HEK293T (cell line): ENCODE data around the gene LYL1.

ENCODE experiments used
- CTCF ChIA-PET: fragments of 350-600 bp; formaldehyde crosslinking; extraction: SDS; loops from one replicate; lab custom pipeline; 2021; ENCODE audit warnings: antibody characterized with exemption, inconsistent platforms; lab: Yijun Ruan, JAX
- POLR2A ChIA-PET: fragments of 350-600 bp; formaldehyde crosslinking; extraction: SDS; loops from one replicate; lab custom pipeline; 2020; ENCODE audit warnings: antibody characterized with exemption, inconsistent platforms; lab: Yijun Ruan, JAX
- DNase-seq: peaks from one replicate; pipeline ENCODE4 v3.0.0; 2012; ENCODE audit warnings: mixed read lengths; ENCODE audit errors: extremely low spot score
- ARNT ChIP-seq: fragments of 450-650 bp; IDR thresholded peaks from 2 replicates; pipeline ENCODE4 v1.6.1; 2017; ENCODE audit warnings: mild to moderate bottlenecking
- BHLHE40 ChIP-seq: fragments of 450-650 bp; IDR thresholded peaks from 2 replicates; pipeline ENCODE4 v1.6.1; 2016; ENCODE audit warnings: mild to moderate bottlenecking, moderate library complexity, borderline replicate concordance
- CTBP1 ChIP-seq: fragments of 450-650 bp; IDR thresholded peaks from 2 replicates; pipeline ENCODE4 v1.6.1; 2016; ENCODE audit warnings: borderline replicate concordance
- ELF4 ChIP-seq: fragments of 450-650 bp; IDR thresholded peaks from 2 replicates; pipeline ENCODE4 v1.6.1; 2017; ENCODE audit warnings: antibody characterized with exemption
- FOXA1 ChIP-seq: fragments of 450-650 bp; IDR thresholded peaks from 2 replicates; pipeline ENCODE4 v1.6.1; 2016; ENCODE audit warnings: mild to moderate bottlenecking
- FOXK2 ChIP-seq: fragments of 450-650 bp; IDR thresholded peaks from 2 replicates; pipeline ENCODE4 v1.6.1; 2016; ENCODE audit warnings: mild to moderate bottlenecking
- FOXM1 ChIP-seq: fragments of 450-650 bp; IDR thresholded peaks from 2 replicates; pipeline ENCODE4 v1.6.1; 2017; ENCODE audit warnings: mild to moderate bottlenecking, borderline replicate concordance
- HDGF ChIP-seq: fragments of 450-650 bp; IDR thresholded peaks from 2 replicates; pipeline ENCODE4 v1.6.1; 2017; ENCODE audit warnings: antibody characterized with exemption, borderline replicate concordance
- L3MBTL2 ChIP-seq: fragments of 450-650 bp; conservative IDR thresholded peaks from 2 replicates; pipeline ENCODE4 v1.6.1; 2016; ENCODE audit warnings: mild to moderate bottlenecking
- LEF1 ChIP-seq: fragments of 450-650 bp; IDR thresholded peaks from 2 replicates; pipeline ENCODE4 v1.6.1; 2017; ENCODE audit warnings: mild to moderate bottlenecking, borderline replicate concordance
- NFRKB ChIP-seq: fragments of 450-650 bp; IDR thresholded peaks from 2 replicates; pipeline ENCODE4 v1.6.1; 2016; ENCODE audit warnings: mild to moderate bottlenecking, moderate library complexity
- PKNOX1 ChIP-seq: fragments of 450-650 bp; IDR thresholded peaks from 2 replicates; pipeline ENCODE4 v1.6.1; 2016
- SP1 ChIP-seq: fragments of 450-650 bp; IDR thresholded peaks from 2 replicates; pipeline ENCODE4 v1.6.1; 2017
- SUZ12 ChIP-seq: fragments of 450-650 bp; IDR thresholded peaks from 2 replicates; pipeline ENCODE4 v1.6.1; 2016; ENCODE audit warnings: mild to moderate bottlenecking
- TARDBP ChIP-seq: fragments of 450-650 bp; IDR thresholded peaks from 2 replicates; pipeline ENCODE4 v1.6.1; 2016
- ZNF384 ChIP-seq: fragments of 450-650 bp; IDR thresholded peaks from 2 replicates; pipeline ENCODE4 v1.6.1; 2016

LYL1 gene

GRCh38 chr19:13092158-13092543 is 10.5 kb downstream of the LYL1 start:
- ChIA-PET POLR2A (interaction anchor here (1.0 kb wide), 1 partner anchor 107 kb away, joined by 3 read pairs; no protein-coding TSS in a partner anchor), CTCF (interaction anchor here (0.7 to 1.5 kb wide), 3 partner anchors 31 to 87 kb away, joined by 3 to 4 read pairs (median 3); no protein-coding TSS in a partner anchor)
- DNase-seq = no peak
- TF ChIP-seq SP1 (no peak), ZNF384 (no peak), PKNOX1 (no peak), LEF1 (no peak), BHLHE40 (no peak), FOXM1 (no peak), FOXK2 (no peak), SUZ12 (no peak), NFRKB (no peak)

- ChIA-PET POLR2A (interaction anchor here (1.0 kb wide), 1 partner anchor 106 kb away, joined by 3 read pairs; no protein-coding TSS in a partner anchor), CTCF (interaction anchor here (0.7 to 1.5 kb wide), 3 partner anchors 30 to 86 kb away, joined by 3 to 4 read pairs (median 3); no protein-coding TSS in a partner anchor)
- no peak for TF ChIP-seq FOXK2
- TF ChIP-seq SP1 = no peak
- TF ChIP-seq L3MBTL2 = no peak
- TF ChIP-seq PKNOX1 = no peak
- no peak for TF ChIP-seq FOXA1
- TF ChIP-seq ZNF384 = no peak
- TF ChIP-seq SUZ12 = no peak
- no peak for TF ChIP-seq ELF4
- no peak for TF ChIP-seq NFRKB
- no peak for TF ChIP-seq FOXM1
- no peak for TF ChIP-seq BHLHE40
- TF ChIP-seq CTBP1 = no peak
- no peak for TF ChIP-seq HDGF
- no peak for TF ChIP-seq LEF1
- TF ChIP-seq ARNT = no peak
- TF ChIP-seq TARDBP = no peak
- no peak for DNase-seq
These were observed 11.1 kb downstream of the LYL1 start for GRCh38 chr19:13091400-13092157.

DNA sequence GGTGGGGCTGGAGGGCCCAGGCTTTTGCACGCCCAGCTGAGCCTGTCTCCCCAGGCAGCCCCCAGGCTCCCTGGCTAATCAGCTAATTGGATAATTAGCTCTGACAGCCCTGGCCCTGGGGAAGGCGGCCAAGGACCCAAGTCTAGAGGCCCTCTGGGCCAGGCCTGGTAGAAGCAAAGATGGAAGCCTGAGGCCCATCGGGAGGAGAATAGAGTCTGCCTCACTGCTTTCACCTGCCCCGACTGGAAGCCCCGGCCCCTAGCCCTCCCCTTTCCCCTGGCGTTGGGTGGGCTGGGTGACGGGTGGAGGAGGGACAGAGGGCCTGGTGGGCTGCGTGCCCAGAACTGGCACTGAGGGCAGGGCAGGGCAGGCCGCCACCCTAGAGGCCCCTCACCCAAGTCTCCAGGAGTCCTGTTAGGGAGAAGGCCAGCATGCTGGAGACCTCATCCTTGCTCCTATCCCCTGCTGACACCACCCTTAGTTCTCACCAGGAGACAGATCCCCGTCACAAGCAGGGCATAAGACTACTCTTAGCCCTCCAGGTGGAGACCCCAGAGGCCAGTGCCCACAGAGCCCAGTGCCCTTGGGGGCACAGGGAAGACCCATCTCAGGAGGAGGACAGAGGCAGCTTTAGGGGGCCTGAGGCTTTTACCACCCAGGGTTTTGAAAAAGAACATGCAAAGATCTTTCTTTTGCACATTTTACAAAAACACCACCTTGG is 12.0 kb downstream of the LYL1 start:
- ChIA-PET CTCF (interaction anchor here (1.5 kb wide), 1 partner anchor 29 kb away, joined by 3 read pairs; no protein-coding TSS in a partner anchor), POLR2A (no interaction called here)
- no peak for TF ChIP-seq LEF1
- no peak for TF ChIP-seq PKNOX1
- no peak for TF ChIP-seq HDGF
- no peak for TF ChIP-seq SP1
- TF ChIP-seq SUZ12 = no peak
- TF ChIP-seq NFRKB = no peak
- no peak for TF ChIP-seq ARNT
- no peak for TF ChIP-seq CTBP1
- no peak for TF ChIP-seq FOXM1
- no peak for TF ChIP-seq ZNF384
- TF ChIP-seq L3MBTL2 = no peak
- TF ChIP-seq FOXA1 = no peak
- TF ChIP-seq TARDBP = no peak
- no peak for TF ChIP-seq BHLHE40
- TF ChIP-seq FOXK2 = no peak
- TF ChIP-seq ELF4 = no peak
- no peak for DNase-seq

- CTCF ChIA-PET = no interaction called here
- TF ChIP-seq PKNOX1 = no peak
- TF ChIP-seq FOXA1 = no peak
- no peak for TF ChIP-seq ELF4
- TF ChIP-seq L3MBTL2 = no peak
- no peak for TF ChIP-seq TARDBP
- no peak for TF ChIP-seq FOXK2
- TF ChIP-seq CTBP1 = no peak
- TF ChIP-seq ZNF384 = no peak
- TF ChIP-seq LEF1 = no peak
- TF ChIP-seq SUZ12 = no peak
- no peak for TF ChIP-seq BHLHE40
- no peak for TF ChIP-seq ARNT
- no peak for TF ChIP-seq NFRKB
- TF ChIP-seq FOXM1 = no peak
- no peak for TF ChIP-seq SP1
- no peak for DNase-seq
- POLR2A ChIA-PET = no interaction called here
These were observed 12.7 kb downstream of the LYL1 start for GRCh38 chr19:13089857-13090507.
